Measurements from ENCODE around the gene PRR3. TPM values are rescaled to one million over a fixed set of nuclear protein-coding genes. Genes with fewer than 3 reads are reported as not detected.

Gene PRR3
- total and polyA plus RNA-seq, 2 of the 13 experiments (the other 11 are each of a cell fraction or from before 2014, with no cell fraction given) = 14.6 to 21.2 TPM

DNA sequence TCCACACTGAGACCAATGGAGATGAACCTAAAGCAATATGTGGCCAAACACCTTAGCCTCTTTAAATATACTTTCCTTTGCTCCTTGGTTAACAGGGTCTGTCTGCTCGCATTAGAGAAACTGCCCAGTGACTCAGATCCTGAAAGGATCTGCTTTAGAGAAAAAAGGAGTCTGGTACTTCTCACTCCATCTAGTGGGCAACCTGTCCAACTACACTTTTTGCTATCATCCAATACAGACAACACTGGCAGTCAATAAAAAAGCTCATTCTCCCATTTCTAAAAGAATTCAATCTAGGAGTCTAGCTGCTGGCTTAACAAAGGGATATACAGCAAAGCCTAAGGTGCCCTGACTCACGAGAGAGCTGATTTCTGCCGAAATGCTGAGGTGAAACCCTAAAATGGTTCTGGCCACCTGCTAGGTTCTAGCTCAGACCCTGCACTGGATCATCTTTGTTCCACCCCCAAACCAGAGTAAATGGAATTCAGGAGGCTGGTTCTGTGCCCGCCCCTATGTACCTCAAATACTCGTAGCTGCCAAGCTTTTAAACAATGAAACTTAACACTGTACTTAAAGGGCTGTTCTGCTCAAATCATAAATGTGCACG lies 12.3 kb upstream of the PRR3 start (continued):
- TF ChIP-seq TAF1 (CRISPR knock-in tag; IDR thresholded peaks at IDR 0.05) = no peak
- TF ChIP-seq, protein P1, sequence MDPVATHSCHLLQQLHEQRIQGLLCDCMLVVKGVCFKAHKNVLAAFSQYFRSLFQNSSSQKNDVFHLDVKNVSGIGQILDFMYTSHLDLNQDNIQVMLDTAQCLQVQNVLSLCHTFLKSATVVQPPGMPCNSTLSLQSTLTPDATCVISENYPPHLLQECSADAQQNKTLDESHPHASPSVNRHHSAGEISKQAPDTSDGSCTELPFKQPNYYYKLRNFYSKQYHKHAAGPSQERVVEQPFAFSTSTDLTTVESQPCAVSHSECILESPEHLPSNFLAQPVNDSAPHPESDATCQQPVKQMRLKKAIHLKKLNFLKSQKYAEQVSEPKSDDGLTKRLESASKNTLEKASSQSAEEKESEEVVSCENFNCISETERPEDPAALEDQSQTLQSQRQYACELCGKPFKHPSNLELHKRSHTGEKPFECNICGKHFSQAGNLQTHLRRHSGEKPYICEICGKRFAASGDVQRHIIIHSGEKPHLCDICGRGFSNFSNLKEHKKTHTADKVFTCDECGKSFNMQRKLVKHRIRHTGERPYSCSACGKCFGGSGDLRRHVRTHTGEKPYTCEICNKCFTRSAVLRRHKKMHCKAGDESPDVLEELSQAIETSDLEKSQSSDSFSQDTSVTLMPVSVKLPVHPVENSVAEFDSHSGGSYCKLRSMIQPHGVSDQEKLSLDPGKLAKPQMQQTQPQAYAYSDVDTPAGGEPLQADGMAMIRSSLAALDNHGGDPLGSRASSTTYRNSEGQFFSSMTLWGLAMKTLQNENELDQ (CRISPR knock-in tag; IDR thresholded peaks at IDR 0.05; ENCODE audit: borderline replicate concordance) = no peak
- TF ChIP-seq SETDB1 (CRISPR knock-in tag; IDR thresholded peaks at IDR 0.05; ENCODE audit: borderline replicate concordance) = no peak
- no peak for TF ChIP-seq ZNF552 (CRISPR knock-in tag; IDR thresholded peaks at IDR 0.05; ENCODE audit: borderline replicate concordance)
- TF ChIP-seq, protein P2, sequence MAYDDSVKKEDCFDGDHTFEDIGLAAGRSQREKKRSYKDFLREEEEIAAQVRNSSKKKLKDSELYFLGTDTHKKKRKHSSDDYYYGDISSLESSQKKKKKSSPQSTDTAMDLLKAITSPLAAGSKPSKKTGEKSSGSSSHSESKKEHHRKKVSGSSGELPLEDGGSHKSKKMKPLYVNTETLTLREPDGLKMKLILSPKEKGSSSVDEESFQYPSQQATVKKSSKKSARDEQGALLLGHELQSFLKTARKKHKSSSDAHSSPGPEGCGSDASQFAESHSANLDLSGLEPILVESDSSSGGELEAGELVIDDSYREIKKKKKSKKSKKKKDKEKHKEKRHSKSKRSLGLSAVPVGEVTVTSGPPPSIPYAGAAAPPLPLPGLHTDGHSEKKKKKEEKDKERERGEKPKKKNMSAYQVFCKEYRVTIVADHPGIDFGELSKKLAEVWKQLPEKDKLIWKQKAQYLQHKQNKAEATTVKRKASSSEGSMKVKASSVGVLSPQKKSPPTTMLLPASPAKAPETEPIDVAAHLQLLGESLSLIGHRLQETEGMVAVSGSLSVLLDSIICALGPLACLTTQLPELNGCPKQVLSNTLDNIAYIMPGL (CRISPR knock-in tag; IDR thresholded peaks at IDR 0.05; ENCODE audit: borderline replicate concordance in 1 of 2, low read depth in 1 of 2) = peak in 1 of 2 experiments; percentile 55; a peak in 1 of 4 replicates
- TF ChIP-seq ZNF709 (CRISPR knock-in tag; IDR thresholded peaks at IDR 0.05) = no peak

- in situ Hi-C loops (cut with HindIII; ENCODE audit: extremely low pct_ligation_motif_present, low pct_unique_long_range_greater_than_20kb) = no loop called here
- TF ChIP-seq GABPB1 (CRISPR knock-in tag; IDR thresholded peaks at IDR 0.05) (no peak), TERF1 (CRISPR knock-in tag; IDR thresholded peaks at IDR 0.05) (no peak), ZNF800 (CRISPR knock-in tag; IDR thresholded peaks at IDR 0.05) (no peak)
- 98% methylated on average over 6 of the region's 6 CpGs for WGBS (ENCODE audit: low lambda C conversion rate)
Measured at GRCh38 chr6:30547454-30547853, 9.6 kb upstream of the PRR3 start.

More at GRCh38 chr6:30547454-30547853, 9.6 kb upstream of the PRR3 start:
- BruUV-seq (replicated peaks) = no TSS peak
- Histone ChIP-seq H3K4me1 (ENCODE audit: insufficient read depth, low read length) (no peaks in the 10 kb centered on the region), H3K9ac (ENCODE audit: insufficient read depth, low read depth, low read length) (no peak overlapping the region), H3K9me3 (ENCODE audit: low read length) (no peaks in the 10 kb centered on the region), H2AFZ (ENCODE audit: low read length) (no peak overlapping the region), H3K27ac (ENCODE audit: extremely low read length, insufficient read depth, low read length) (no peak overlapping the region), H4K20me1 (ENCODE audit: insufficient read depth, low read length) (no peaks in the 10 kb centered on the region; the same call in 1 of the 2 replicates), H3K36me3 (replicated peaks in 1 of 2; ENCODE audit: control insufficient read depth in 1 of 2, insufficient read depth in 2 of 2, low read length in 2 of 2) (peaks cover 13 to 53% of the 10 kb centered on the region in 2 experiments), H3K27me3 (ENCODE audit: control insufficient read depth in 1 of 2, insufficient read depth in 2 of 2, low read length in 2 of 2) (no peaks in the 10 kb centered on the region), H3K4me2 (ENCODE audit: low read depth, low read length) (no peak overlapping the region), H3K4me3 (replicated peaks in 1 of 3; ENCODE audit: insufficient read depth in 1 of 3, low read depth in 2 of 3, low read length in 3 of 3) (no peak overlapping the region), H3K79me2 (ENCODE audit: insufficient read depth, low read length) (no peaks in the 10 kb centered on the region)
- CTCF ChIA-PET (ENCODE audit: low intra/inter-chr PET ratio, low total read pairs) = no interaction called here
- DNase-seq (ENCODE audit: low spot score) (no peak), FAIRE-seq (no peak), ATAC-seq (no peak)
- intact Hi-C loops (cut with micrococcal nuclease; ENCODE audit: unreplicated experiment) = loop anchor here (10.0 kb wide), 1 partner anchor 127 kb away; the partner anchor contains the start of gene DHX16
- POLR2A ChIA-PET = interaction anchor here (0.6 kb wide), 1 partner anchor 60 kb away, joined by 3 read pairs; no protein-coding TSS in a partner anchor
